A673 (cell line): ENCODE results near the gene OPN1MW. TPM values are rescaled to one million over a fixed set of nuclear protein-coding genes. Genes with fewer than 3 reads are reported as not detected.
"Not testable (repeated sequence)": the region's sequence is repeated elsewhere in the genome, so short reads cannot be mapped to it uniquely, and the experiment has no call there.

Experiments used
- BruUV-seq: library from RNA; stranded (reverse); fragments of 400-500 nt; replicated peaks from 2 replicates; lab custom pipeline; 2021; lab: Mats Ljungman, UMichigan
- CTCF ChIA-PET: fragments of 300-600 bp; sonication (Branson Sonifier 250); formaldehyde crosslinking; loops from one replicate; lab custom pipeline; 2022; ENCODE audit warnings: antibody characterized with exemption; lab: Charles Lee
- POLR2A ChIA-PET: fragments of 300-600 bp; sonication (Branson Sonifier 250); formaldehyde crosslinking; loops from one replicate; lab custom pipeline; 2022; ENCODE audit warnings: antibody characterized with exemption; ENCODE audit not compliant: low non-redundant PET; lab: Charles Lee
- DNase-seq: peaks from one replicate; pipeline ENCODE4 v3.0.0-alpha.2; 2015; ENCODE audit warnings: low spot score
- H3K27ac ChIP-seq: fragments of 200-600 bp; sonication (generic); 2 replicates; pipeline ENCODE4 v1.5.1; 2016; ENCODE audit warnings: mixed run types, low read depth, mild to moderate bottlenecking, mixed read lengths, antibody characterized with exemption, low read length; ENCODE audit not compliant: poor library complexity, severe bottlenecking
- H3K27me3 ChIP-seq: fragments of 200-600 bp; sonication (generic); replicated peaks from 2 replicates; pipeline ENCODE4 v1.6.1; 2017; ENCODE audit warnings: mixed run types, low read depth, mild to moderate bottlenecking, mixed read lengths, antibody characterized with exemption, low read length; ENCODE audit not compliant: insufficient read depth, poor library complexity
- H3K36me3 ChIP-seq: fragments of 200-600 bp; sonication (generic); 2 replicates; pipeline ENCODE4 v1.6.1; 2016; ENCODE audit warnings: mixed run types, mild to moderate bottlenecking, mixed read lengths, antibody characterized with exemption, low read length; ENCODE audit not compliant: insufficient read depth, poor library complexity, severe bottlenecking
- H3K4me1 ChIP-seq: fragments of 200-600 bp; sonication (generic); 2 replicates; pipeline ENCODE4 v1.6.1; 2017; ENCODE audit warnings: mixed run types, mild to moderate bottlenecking, mixed read lengths, antibody characterized with exemption, low read length; ENCODE audit not compliant: insufficient read depth, poor library complexity, severe bottlenecking
- H3K4me3 ChIP-seq: fragments of 200-600 bp; sonication (generic); 2 replicates; pipeline ENCODE4 v1.5.1; 2016; ENCODE audit warnings: low read depth, mixed run types, mild to moderate bottlenecking, mixed read lengths, low read length; ENCODE audit not compliant: poor library complexity, severe bottlenecking
- H3K9me3 ChIP-seq: fragments of 200-600 bp; sonication (generic); 2 replicates; pipeline ENCODE4 v1.6.1; 2016; ENCODE audit warnings: mixed run types, low read depth, mild to moderate bottlenecking, mixed read lengths, antibody characterized with exemption, low read length; ENCODE audit not compliant: poor library complexity, severe bottlenecking
- intact Hi-C: fragments of 100-400 bp; cut with micrococcal nuclease; formaldehyde crosslinking; loops from one replicate; pipeline ENCODE4 v1.10.0; 2022; ENCODE audit not compliant: unreplicated experiment
- total RNA-seq: library from RNA; stranded (reverse); gene quantifications from 2 replicates; pipeline ENCODE4 v1.2.3, GENCODE V29; 2021

OPN1MW gene
- total RNA-seq, 1 experiment from 2014 or later = not detected

GRCh38 chrX:154196466-154196865, 14.1 kb downstream of the OPN1MW start:
- H3K36me3 ChIP-seq, POLR2A ChIA-PET, H3K27me3 ChIP-seq, H3K4me1 ChIP-seq, H3K27ac ChIP-seq, H3K4me3 ChIP-seq, H3K9me3 ChIP-seq, DNase-seq, CTCF ChIA-PET, BruUV-seq, intact Hi-C loops: not testable (repeated sequence)

GRCh38 chrX:154209670-154210418, 27.4 kb downstream of the OPN1MW start:
- BruUV-seq, DNase-seq, H3K9me3 ChIP-seq, POLR2A ChIA-PET, intact Hi-C loops, H3K27me3 ChIP-seq, H3K4me1 ChIP-seq, H3K36me3 ChIP-seq, H3K4me3 ChIP-seq, H3K27ac ChIP-seq: not testable (repeated sequence)
- CTCF ChIA-PET = interaction anchor here (0.7 kb wide), 1 partner anchor 113 kb away, joined by 3 read pairs; no protein-coding TSS in a partner anchor

GRCh38 chrX:154211057-154211456, 28.7 kb downstream of the OPN1MW start:
- H3K27me3 ChIP-seq, BruUV-seq, H3K9me3 ChIP-seq, H3K4me1 ChIP-seq, H3K27ac ChIP-seq, DNase-seq, H3K4me3 ChIP-seq, CTCF ChIA-PET, POLR2A ChIA-PET, intact Hi-C loops, H3K36me3 ChIP-seq: not testable (repeated sequence)

- H3K4me3 ChIP-seq, CTCF ChIA-PET, H3K27me3 ChIP-seq, DNase-seq, BruUV-seq, POLR2A ChIA-PET, H3K4me1 ChIP-seq, H3K9me3 ChIP-seq, H3K36me3 ChIP-seq, intact Hi-C loops, H3K27ac ChIP-seq: not testable (repeated sequence)
Measured at GRCh38 chrX:154211499-154211898, 29.1 kb downstream of the OPN1MW start.

GRCh38 chrX:154219456-154219855, 37.1 kb downstream of the OPN1MW start, which contains the start of gene OPN1MW2:
TSS of gene OPN1MW2 (plus strand) at chrX:154219756. CDS start at chrX:154219816, 60 bp downstream.
- POLR2A ChIA-PET, intact Hi-C loops, H3K4me3 ChIP-seq, BruUV-seq, H3K9me3 ChIP-seq, H3K36me3 ChIP-seq, CTCF ChIA-PET, H3K27me3 ChIP-seq, DNase-seq, H3K27ac ChIP-seq, H3K4me1 ChIP-seq: not testable (repeated sequence)

- CTCF ChIA-PET, BruUV-seq, DNase-seq, POLR2A ChIA-PET, H3K36me3 ChIP-seq, H3K27ac ChIP-seq, H3K4me3 ChIP-seq, H3K27me3 ChIP-seq, H3K9me3 ChIP-seq, intact Hi-C loops, H3K4me1 ChIP-seq: not testable (repeated sequence)
Measured at GRCh38 chrX:154225292-154225691, 42.9 kb downstream of the OPN1MW start.

- CTCF ChIA-PET, H3K9me3 ChIP-seq, POLR2A ChIA-PET, H3K27ac ChIP-seq, H3K4me3 ChIP-seq, H3K36me3 ChIP-seq, H3K4me1 ChIP-seq, H3K27me3 ChIP-seq, intact Hi-C loops, BruUV-seq, DNase-seq: not testable (repeated sequence)
Measured at GRCh38 chrX:154226706-154227105, 44.3 kb downstream of the OPN1MW start.
